Adrenal gland (tissue), 12 donors: ENCODE results near the gene SLIT2. TPM values are rescaled to one million over a fixed set of nuclear protein-coding genes. Genes with fewer than 3 reads are reported as not detected.

Experiments
- DNase-seq, 7 donors: peaks; one replicate each; pipeline ENCODE4 v3.0.0-alpha.2; 2019 to 2020
- H3K27ac ChIP-seq, 5 donors: fragments of 200-600 bp; sonication (generic) in 4 of 5; 1 replicate in 3 of 5; 2 replicates in 2 of 5; pipeline versions ENCODE4 v1.5.1 to v1.8.0; 2016 to 2020; ENCODE audit warnings: mild to moderate bottlenecking in 1 of 5
- H3K27me3 ChIP-seq: fragments of 200-600 bp; 2 replicates; pipeline ENCODE4 v1.8.0; 2021
- H3K36me3 ChIP-seq, 2 donors: fragments of 200-600 bp; replicated peaks in 1 of 2; 1 replicate in 1 of 2; 2 replicates in 1 of 2; pipeline versions ENCODE4 v1.5.1 to v1.8.0; 2018 to 2022
- H3K4me1 ChIP-seq, 2 donors: fragments of 200-600 bp; replicated peaks in 1 of 2; 1 replicate in 1 of 2; 2 replicates in 1 of 2; pipeline versions ENCODE4 v1.5.1 to v1.8.0; 2018 to 2021
- H3K4me3 ChIP-seq, 4 donors: fragments of 200-600 bp; sonication (generic) in 3 of 4; one replicate each; pipeline ENCODE4 v1.5.1; 2016 to 2018
- H3K9me3 ChIP-seq, 3 donors: fragments of 200-600 bp; sonication (generic) in 1 of 3; replicated peaks in 1 of 3; 1 replicate in 2 of 3; 2 replicates in 1 of 3; pipeline versions ENCODE4 v1.5.1 to v1.8.0; 2016 to 2021
- POLR2A ChIP-seq, 2 donors: fragments of 450-650 bp; IDR thresholded peaks; one replicate each; pipeline ENCODE4 v1.6.1; 2017; ENCODE audit warnings: antibody characterized with exemption in 2 of 2, mild to moderate bottlenecking in 2 of 2, moderate library complexity in 1 of 2
- WGBS, 4 donors: extraction: QIAGEN DNeasy Blood & Tissue Kit in 2 of 4; methylation state at CpG; one replicate each; pipeline versions ENCODE4 v1.1.5 to v1.1.7; 2013 to 2017; 5-methylcytosine and 5-hydroxymethylcytosine counted together
- intact Hi-C, 2 donors: fragments of 100-400 bp; cut with DNase I; formaldehyde crosslinking; loops; one replicate each; pipeline versions ENCODE4 v1.14.1 to v1.15.0; 2022 to 2023
- polyA plus RNA-seq, 3 donors: library from polyadenylated mRNA; stranded (reverse); fragments of 200-250 nt in 2 of 3; fragments of 350-450 nt in 1 of 3; fragmentation: Illumina TruSeq in 1 of 3; extraction: RNeasy Lipid Tissue Mini Kit (QIAGEN cat#74804) in 1 of 3; gene quantifications; one replicate each; pipeline ENCODE4 v1.2.3, GENCODE V29; 2013 to 2014
- total RNA-seq, 9 donors: library from RNA; depleted of rRNA in 4 of 9; stranded (reverse); fragments of >200 nt in 4 of 9; fragments of 120-200 nt in 1 of 9; fragmentation: NEBNext Ultra II Directional in 1 of 9; extraction: Animal tissue kit (Norgen Biotek cat#: 25700) in 1 of 9; gene quantifications; one replicate each; pipeline versions ENCODE4 v1.1.0 to v1.2.4, GENCODE V29; 2013 to 2023
- TF ChIP-seq, protein P1 (sequence below), 6 experiments: fragments of 450-650 bp in 4 of 6; fragments of 200-600 bp in 2 of 6; sonication (generic) in 1 of 6; IDR thresholded peaks; 1 replicate in 5 of 6; 2 replicates in 1 of 6; pipeline versions ENCODE4 v1.5.1 to v1.8.0; 2016 to 2021; ENCODE audit warnings: antibody characterized with exemption in 6 of 6, mild to moderate bottlenecking in 2 of 6, moderate library complexity in 1 of 6
- donor health status: healthy with polysubstance abuse.
- donor health status: Bipolar disorder and iron deficiency.
- donor health status: DM: yes; HTN: yes; CAD: no.
- donor health status: DM: no; HTN: no; CAD: no.
- donor health status: DM: no; HTN: no; CAD: no.
- donor health status: DM: yes; HTN: yes; CAD: no.

Gene SLIT2
- total and polyA plus RNA-seq, 12 donors: 9.4 to 68.7 (median 36.8) TPM

GRCh38 chr4:20264688-20265087, 13.0 kb downstream of the SLIT2 start:
- Histone ChIP-seq H3K27me3 (no peaks in the 10 kb centered on the region), H3K36me3 (no peaks in the 10 kb centered on the region), H3K4me3 (no peak overlapping the region), H3K9me3 (no peaks in the 10 kb centered on the region), H3K27ac (peak overlapping the region in 1 of 5 donors; percentile 10), H3K4me1 (no peaks in the 10 kb centered on the region)
- intact Hi-C loops: no loop called here
- no peak for DNase-seq
- no peak for TF ChIP-seq POLR2A (IDR thresholded peaks at IDR 0.05)
- TF ChIP-seq, protein P1, sequence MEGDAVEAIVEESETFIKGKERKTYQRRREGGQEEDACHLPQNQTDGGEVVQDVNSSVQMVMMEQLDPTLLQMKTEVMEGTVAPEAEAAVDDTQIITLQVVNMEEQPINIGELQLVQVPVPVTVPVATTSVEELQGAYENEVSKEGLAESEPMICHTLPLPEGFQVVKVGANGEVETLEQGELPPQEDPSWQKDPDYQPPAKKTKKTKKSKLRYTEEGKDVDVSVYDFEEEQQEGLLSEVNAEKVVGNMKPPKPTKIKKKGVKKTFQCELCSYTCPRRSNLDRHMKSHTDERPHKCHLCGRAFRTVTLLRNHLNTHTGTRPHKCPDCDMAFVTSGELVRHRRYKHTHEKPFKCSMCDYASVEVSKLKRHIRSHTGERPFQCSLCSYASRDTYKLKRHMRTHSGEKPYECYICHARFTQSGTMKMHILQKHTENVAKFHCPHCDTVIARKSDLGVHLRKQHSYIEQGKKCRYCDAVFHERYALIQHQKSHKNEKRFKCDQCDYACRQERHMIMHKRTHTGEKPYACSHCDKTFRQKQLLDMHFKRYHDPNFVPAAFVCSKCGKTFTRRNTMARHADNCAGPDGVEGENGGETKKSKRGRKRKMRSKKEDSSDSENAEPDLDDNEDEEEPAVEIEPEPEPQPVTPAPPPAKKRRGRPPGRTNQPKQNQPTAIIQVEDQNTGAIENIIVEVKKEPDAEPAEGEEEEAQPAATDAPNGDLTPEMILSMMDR (IDR thresholded peaks at IDR 0.05): no peak

- TF ChIP-seq, protein P1 (IDR thresholded peaks at IDR 0.05): no peak
- TF ChIP-seq POLR2A (IDR thresholded peaks at IDR 0.05): no peak
- no peak overlapping the region for H3K27ac ChIP-seq
- no peaks in the 10 kb centered on the region for H3K27me3 ChIP-seq
- no peak overlapping the region for H3K4me3 ChIP-seq
- intact Hi-C loops: no loop called here
- H3K9me3 ChIP-seq: no peaks in the 10 kb centered on the region
- 94 to 99% (median 96%) methylated on average over 1 of the region's 1 CpG for WGBS, 4 donors
- H3K4me1 ChIP-seq: no peaks in the 10 kb centered on the region
- H3K36me3 ChIP-seq: no peaks in the 10 kb centered on the region
- no peak for DNase-seq
These were observed 14.0 kb downstream of the SLIT2 start for GRCh38 chr4:20265726-20266125.

- DNase-seq: no peak
- intact Hi-C loops: no loop called here
- no peak overlapping the region for H3K27ac ChIP-seq
- H3K27me3 ChIP-seq: no peaks in the 10 kb centered on the region
- WGBS, 4 donors: 59 to 77% (median 72%) methylated on average over 4 of the region's 4 CpGs
- no peak for TF ChIP-seq POLR2A (IDR thresholded peaks at IDR 0.05)
- TF ChIP-seq, protein P1 (IDR thresholded peaks at IDR 0.05): no peak
- H3K9me3 ChIP-seq: no peaks in the 10 kb centered on the region
- no peak overlapping the region for H3K4me3 ChIP-seq
- no peaks in the 10 kb centered on the region for H3K36me3 ChIP-seq
- no peaks in the 10 kb centered on the region for H3K4me1 ChIP-seq
These were observed 14.7 kb downstream of the SLIT2 start for GRCh38 chr4:20266215-20267082.

DNA sequence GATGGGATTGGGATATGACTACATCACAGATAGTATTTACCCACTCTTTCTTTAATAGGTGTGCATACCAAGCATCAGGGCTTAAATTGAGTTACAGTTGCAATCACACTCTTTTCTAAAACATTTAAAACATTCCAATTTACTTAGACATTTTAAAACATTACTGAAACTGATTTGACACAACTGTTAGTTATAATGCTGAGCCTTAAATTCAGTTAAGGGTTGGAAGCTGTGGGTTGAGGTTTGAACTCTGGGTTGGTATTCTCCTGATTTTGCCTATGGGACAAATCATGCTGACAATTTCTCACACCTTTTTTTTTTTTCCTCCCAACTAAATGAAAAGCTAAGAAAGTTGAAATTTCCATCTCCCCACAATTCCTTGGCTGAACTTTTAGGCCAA, 16.3 kb downstream of the SLIT2 start:
- no peak for DNase-seq
- no peaks in the 10 kb centered on the region for H3K4me1 ChIP-seq
- intact Hi-C loops: no loop called here
- no peaks in the 10 kb centered on the region for H3K36me3 ChIP-seq
- H3K27ac ChIP-seq: no peak overlapping the region
- no peaks in the 10 kb centered on the region for H3K27me3 ChIP-seq
- TF ChIP-seq, protein P1 (IDR thresholded peaks at IDR 0.05): no peak
- no peak for TF ChIP-seq POLR2A (IDR thresholded peaks at IDR 0.05)
- H3K9me3 ChIP-seq: no peaks in the 10 kb centered on the region
- no peak overlapping the region for H3K4me3 ChIP-seq
